HFF-Myc (cell line): Measurements from ENCODE around the gene TAS1R2.

Source experiments
- DNase-seq: peaks from one replicate; pipeline ENCODE4 v3.0.0-alpha.2; 2011; ENCODE audit warnings: low read depth; ENCODE audit errors: extremely low read depth
- H3K4me3 ChIP-seq: replicated peaks from 2 replicates; pipeline ENCODE4 v1.5.1; 2011; ENCODE audit warnings: low read depth, mild to moderate bottlenecking, control low read depth, low read length
- TF ChIP-seq, protein P1 (sequence below): IDR thresholded peaks from 2 replicates; pipeline ENCODE4 v1.5.1; 2012; ENCODE audit warnings: mild to moderate bottlenecking, low read depth, low read length, control low read depth; ENCODE audit errors: missing control alignments

TAS1R2 gene

DNA sequence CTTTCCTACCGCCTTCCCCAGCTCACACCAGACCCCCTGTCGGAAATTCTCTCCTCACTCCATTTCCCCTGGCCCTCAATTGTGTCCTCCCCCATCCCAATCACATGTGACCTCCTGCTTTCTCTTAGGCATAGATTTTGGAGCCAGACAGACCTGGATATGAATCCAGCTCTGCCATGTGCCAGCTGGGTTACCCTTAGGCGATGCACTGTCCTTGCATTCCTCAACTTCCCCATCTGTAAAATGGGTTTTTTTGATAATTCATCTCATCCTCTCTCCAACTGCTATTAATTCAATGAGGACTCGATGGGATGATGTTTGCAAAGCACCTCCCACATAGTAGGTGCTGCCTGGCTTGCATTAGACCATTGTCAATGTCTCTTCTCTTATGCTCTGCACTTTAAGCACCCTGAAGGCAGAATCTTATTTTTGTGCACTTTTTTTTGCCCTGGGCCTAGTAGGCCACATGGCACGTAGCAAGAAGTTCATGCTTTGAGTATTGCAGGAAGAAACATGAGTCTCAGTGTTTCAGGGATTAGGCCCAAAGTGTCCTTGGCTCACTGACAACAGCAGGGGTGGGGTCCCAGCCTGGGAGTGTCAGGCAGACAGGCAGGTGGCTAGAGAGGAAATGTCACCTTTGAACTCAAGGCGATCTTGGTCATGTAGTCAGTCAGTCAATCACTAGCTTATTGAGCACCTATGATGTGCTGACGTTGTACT is 47.6 kb downstream of the TAS1R2 start:
- TF ChIP-seq, protein P1, sequence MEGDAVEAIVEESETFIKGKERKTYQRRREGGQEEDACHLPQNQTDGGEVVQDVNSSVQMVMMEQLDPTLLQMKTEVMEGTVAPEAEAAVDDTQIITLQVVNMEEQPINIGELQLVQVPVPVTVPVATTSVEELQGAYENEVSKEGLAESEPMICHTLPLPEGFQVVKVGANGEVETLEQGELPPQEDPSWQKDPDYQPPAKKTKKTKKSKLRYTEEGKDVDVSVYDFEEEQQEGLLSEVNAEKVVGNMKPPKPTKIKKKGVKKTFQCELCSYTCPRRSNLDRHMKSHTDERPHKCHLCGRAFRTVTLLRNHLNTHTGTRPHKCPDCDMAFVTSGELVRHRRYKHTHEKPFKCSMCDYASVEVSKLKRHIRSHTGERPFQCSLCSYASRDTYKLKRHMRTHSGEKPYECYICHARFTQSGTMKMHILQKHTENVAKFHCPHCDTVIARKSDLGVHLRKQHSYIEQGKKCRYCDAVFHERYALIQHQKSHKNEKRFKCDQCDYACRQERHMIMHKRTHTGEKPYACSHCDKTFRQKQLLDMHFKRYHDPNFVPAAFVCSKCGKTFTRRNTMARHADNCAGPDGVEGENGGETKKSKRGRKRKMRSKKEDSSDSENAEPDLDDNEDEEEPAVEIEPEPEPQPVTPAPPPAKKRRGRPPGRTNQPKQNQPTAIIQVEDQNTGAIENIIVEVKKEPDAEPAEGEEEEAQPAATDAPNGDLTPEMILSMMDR: no peak
- no peak overlapping the region for H3K4me3 ChIP-seq
- DNase-seq: no peak

DNA sequence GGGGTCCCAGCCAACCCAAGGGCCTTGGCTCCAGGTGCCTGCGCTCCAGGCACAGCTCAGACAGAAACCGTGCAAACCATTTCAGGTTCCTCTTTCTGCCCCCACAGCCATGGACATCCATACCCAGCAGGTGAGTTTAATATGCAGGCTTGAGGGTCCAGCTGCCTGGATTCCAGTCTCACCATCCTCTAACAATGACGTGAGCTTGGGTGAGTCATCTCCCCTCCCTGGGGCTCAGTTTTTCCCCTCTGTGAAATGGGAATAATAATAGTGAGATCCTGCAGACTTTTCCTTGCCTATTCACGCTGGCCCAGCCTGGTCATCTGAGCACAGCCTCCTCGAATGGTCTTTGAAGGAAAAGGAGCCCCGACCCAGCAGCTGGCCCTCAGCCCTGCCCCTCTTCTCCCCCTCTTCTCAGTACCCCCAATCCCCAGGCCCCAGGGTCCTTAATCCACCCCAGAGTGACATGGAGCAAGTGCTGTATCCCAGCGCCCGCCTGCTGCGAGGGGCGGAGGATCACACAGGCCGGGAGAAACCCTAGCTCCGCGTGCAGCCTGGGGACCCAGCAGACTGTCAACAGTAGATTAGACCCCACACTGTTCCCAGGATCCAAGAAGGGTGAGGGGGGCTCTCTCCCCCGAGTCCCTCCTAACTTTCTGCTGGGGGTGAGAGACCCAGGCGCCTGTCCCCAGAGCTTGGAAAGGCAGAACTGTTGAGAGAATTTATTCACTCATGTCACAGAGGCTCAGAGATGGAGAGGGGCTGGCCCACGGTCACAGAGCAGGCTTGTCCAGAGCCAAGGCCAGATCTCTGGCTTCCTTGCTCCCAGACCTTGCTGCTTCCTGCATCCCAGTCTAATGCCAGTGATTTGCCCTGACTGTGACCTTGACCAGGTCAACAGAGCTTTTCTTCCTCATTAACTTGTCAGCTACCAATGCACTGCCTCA is 49.2 kb downstream of the TAS1R2 start:
- H3K4me3 ChIP-seq: no peak overlapping the region
- no peak for DNase-seq
- TF ChIP-seq, protein P1: no peak

DNA sequence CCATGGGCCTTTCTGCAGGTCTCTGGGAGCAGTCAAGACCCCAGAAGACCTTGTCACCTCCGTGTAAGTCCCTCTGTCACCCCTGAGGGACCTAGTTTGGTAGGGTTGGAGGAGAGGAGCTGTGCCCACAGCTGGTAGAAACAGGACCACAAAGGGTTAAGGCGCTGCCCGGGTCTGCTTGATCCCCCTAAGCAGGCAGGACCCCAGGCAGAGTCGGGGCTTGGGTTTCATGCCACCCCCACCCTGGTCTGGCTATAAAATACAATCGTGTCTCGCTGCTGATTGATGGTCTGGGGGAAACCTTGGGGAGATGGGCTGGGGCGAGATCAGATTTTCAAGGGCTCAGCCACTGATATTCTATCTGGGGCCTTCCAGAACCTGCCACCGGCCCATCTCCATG is 50.9 kb downstream of the TAS1R2 start:
- no peak overlapping the region for H3K4me3 ChIP-seq
- DNase-seq: no peak
- TF ChIP-seq, protein P1: no peak

DNA sequence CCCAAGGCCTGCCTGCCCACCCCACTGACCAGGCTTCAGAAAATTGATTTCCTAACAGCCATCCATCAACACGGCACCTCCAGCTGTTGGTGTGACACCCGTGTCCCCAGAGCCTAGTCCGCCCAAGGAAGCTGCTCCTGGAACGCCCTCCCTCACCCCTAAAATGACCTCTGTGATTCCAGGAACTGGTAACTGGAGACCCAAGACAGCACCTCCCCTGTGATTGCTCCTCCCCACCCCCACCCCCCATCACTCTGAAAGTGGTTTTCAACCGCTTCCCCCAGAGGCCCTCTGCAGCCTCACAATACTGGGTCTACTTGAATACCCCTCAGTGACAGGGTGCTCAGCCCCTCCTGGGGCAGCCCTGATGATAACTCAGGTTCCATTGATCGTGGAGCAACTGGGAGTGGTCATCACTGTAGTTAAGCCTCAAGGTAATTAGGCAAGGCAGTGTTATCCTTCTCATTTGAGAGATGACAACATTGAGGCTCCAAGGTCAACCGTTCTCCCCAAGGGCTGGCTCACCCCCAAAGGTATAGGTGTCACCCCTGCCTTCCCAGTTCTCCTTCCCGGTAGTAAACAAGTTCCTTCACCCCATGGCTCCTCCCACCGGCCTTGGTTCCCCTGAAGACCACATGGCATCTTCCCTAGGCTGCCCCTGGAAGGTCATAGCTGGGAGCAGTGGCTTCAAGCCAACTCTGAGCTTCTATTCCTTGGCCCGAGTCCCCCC is 52.0 kb downstream of the TAS1R2 start:
- H3K4me3 ChIP-seq: no peak overlapping the region
- no peak for DNase-seq
- TF ChIP-seq, protein P1: no peak

DNA sequence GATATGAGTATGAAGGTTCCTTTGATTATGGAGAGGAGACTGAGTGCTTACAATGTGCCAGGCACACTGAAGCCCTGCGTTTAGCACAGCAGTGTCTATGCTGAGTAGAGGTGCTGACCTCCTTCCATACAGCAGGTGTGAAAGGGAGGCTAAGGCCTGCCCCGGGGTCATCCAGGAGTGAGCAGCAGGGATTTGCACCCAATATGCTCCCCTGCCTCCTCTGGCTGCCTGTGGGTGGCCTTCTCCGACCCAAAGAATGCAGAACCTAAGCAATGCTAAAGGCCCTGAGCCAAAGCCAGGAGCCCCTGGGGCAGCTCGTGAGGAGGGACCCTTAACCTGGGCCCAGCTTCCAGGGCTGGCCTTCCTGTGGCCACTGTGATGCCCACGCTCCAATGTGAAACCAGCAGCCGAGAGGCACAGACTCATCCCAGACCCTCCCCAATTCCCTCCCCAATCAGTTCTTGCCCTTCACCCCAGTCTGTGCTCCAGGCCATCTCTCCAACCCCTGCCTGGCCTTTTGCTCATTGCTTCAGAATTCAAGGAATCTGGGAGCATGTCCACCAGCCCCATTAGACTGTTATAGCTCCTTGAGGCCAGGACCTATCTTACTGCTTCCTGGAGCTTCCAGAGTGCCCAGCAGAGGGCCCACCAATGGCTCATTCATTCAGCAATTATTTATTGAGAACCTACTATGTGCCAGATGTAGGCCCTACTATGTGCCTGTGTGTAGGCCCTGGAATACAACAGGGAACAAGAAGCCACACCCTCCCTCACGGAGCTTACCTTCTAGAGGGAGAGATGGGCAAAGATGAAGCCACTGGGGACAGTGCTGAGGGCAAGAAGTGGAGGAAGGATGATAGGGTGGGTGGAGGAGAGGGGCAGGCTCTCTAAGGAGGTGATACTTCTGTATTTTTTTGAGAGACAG is 53.3 kb downstream of the TAS1R2 start:
- TF ChIP-seq, protein P1: no peak
- DNase-seq: no peak

More for the DNA sequence above, 53.3 kb downstream of the TAS1R2 start:
- H3K4me3 ChIP-seq: no peak overlapping the region
